ENCODE results near the gene CASK.

Gene CASK

DNA sequence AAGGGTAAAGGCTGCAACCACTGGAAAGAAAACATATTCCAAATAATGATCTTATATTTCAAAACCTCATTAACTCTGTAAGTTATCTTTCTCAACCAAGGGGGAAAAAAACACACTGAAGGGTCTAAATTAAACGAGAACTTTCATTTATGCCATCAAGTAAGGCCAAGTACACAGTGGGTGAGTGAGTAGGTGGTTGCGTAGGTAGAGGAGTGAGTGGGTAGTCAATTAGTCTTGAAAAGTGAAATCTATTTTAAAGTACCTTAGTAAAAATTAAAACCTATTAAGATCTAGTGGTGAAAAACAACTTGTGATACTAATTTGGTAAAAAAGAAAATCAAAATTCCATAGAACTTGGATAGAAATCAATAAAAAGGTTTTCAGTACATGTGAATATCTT, 3.5 kb downstream of the CASK start:
- ATAC-seq = no peak
- TF ChIP-seq SNAI2 (CRISPR knock-in tag; IDR thresholded peaks at IDR 0.05) = no peak
- no peak for TF ChIP-seq ISL1 (CRISPR knock-in tag; IDR thresholded peaks at IDR 0.05)
- TF ChIP-seq GLIS3 (CRISPR knock-in tag; IDR thresholded peaks at IDR 0.05) = no peak
- TF ChIP-seq, protein P1, sequence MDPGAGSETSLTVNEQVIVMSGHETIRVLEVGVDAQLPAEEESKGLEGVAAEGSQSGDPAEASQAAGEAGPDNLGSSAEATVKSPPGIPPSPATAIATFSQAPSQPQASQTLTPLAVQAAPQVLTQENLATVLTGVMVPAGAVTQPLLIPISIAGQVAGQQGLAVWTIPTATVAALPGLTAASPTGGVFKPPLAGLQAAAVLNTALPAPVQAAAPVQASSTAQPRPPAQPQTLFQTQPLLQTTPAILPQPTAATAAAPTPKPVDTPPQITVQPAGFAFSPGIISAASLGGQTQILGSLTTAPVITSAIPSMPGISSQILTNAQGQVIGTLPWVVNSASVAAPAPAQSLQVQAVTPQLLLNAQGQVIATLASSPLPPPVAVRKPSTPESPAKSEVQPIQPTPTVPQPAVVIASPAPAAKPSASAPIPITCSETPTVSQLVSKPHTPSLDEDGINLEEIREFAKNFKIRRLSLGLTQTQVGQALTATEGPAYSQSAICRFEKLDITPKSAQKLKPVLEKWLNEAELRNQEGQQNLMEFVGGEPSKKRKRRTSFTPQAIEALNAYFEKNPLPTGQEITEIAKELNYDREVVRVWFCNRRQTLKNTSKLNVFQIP (CRISPR knock-in tag; IDR thresholded peaks at IDR 0.05; ENCODE audit: borderline replicate concordance, low read depth) = no peak
- no peak for TF ChIP-seq ARNTL (CRISPR knock-in tag; IDR thresholded peaks at IDR 0.05; ENCODE audit: borderline replicate concordance, low read depth)

DNA sequence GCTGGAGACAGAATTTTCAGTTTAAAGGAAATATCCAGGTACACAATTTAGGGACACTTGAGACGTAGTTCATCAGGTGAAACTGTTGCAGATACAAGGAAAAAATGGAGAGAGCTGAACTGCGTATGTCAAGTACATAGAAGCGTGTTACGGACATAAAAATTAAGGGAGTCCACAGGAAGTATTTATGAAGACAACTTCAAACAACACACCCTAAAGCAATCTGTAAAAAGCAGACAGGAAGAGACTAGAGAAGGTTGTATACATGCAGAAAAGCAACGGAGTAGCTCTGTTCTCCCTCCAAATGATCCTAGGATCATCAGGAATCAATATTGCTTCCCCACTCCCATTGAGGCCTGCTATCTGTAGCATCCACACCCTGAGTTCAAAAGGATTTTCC, 5.8 kb downstream of the CASK start:
- no peak for ATAC-seq
- TF ChIP-seq, protein P2, sequence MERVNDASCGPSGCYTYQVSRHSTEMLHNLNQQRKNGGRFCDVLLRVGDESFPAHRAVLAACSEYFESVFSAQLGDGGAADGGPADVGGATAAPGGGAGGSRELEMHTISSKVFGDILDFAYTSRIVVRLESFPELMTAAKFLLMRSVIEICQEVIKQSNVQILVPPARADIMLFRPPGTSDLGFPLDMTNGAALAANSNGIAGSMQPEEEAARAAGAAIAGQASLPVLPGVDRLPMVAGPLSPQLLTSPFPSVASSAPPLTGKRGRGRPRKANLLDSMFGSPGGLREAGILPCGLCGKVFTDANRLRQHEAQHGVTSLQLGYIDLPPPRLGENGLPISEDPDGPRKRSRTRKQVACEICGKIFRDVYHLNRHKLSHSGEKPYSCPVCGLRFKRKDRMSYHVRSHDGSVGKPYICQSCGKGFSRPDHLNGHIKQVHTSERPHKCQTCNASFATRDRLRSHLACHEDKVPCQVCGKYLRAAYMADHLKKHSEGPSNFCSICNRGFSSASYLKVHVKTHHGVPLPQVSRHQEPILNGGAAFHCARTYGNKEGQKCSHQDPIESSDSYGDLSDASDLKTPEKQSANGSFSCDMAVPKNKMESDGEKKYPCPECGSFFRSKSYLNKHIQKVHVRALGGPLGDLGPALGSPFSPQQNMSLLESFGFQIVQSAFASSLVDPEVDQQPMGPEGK (CRISPR knock-in tag; IDR thresholded peaks at IDR 0.05; ENCODE audit: borderline replicate concordance) = no peak
- TF ChIP-seq, protein P3, sequence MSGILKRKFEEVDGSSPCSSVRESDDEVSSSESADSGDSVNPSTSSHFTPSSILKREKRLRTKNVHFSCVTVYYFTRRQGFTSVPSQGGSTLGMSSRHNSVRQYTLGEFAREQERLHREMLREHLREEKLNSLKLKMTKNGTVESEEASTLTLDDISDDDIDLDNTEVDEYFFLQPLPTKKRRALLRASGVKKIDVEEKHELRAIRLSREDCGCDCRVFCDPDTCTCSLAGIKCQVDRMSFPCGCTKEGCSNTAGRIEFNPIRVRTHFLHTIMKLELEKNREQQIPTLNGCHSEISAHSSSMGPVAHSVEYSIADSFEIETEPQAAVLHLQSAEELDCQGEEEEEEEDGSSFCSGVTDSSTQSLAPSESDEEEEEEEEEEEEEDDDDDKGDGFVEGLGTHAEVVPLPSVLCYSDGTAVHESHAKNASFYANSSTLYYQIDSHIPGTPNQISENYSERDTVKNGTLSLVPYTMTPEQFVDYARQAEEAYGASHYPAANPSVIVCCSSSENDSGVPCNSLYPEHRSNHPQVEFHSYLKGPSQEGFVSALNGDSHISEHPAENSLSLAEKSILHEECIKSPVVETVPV (CRISPR knock-in tag; IDR thresholded peaks at IDR 0.05) = no peak
- no peak for TF ChIP-seq ISL1 (CRISPR knock-in tag; IDR thresholded peaks at IDR 0.05)
- TF ChIP-seq, protein P4, sequence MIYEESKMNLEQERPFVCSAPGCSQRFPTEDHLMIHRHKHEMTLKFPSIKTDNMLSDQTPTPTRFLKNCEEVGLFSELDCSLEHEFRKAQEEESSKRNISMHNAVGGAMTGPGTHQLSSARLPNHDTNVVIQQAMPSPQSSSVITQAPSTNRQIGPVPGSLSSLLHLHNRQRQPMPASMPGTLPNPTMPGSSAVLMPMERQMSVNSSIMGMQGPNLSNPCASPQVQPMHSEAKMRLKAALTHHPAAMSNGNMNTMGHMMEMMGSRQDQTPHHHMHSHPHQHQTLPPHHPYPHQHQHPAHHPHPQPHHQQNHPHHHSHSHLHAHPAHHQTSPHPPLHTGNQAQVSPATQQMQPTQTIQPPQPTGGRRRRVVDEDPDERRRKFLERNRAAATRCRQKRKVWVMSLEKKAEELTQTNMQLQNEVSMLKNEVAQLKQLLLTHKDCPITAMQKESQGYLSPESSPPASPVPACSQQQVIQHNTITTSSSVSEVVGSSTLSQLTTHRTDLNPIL (CRISPR knock-in tag; IDR thresholded peaks at IDR 0.05; ENCODE audit: low read depth) = no peak
- no peak for TF ChIP-seq ZNF8 (CRISPR knock-in tag; IDR thresholded peaks at IDR 0.05)
- no peak for TF ChIP-seq ESRRG (CRISPR knock-in tag; IDR thresholded peaks at IDR 0.05)
- TF ChIP-seq GLIS3 (CRISPR knock-in tag; IDR thresholded peaks at IDR 0.05) = no peak
- no peak for TF ChIP-seq ZFP30 (CRISPR knock-in tag; IDR thresholded peaks at IDR 0.05)
- TF ChIP-seq CSDC2 (CRISPR knock-in tag; IDR thresholded peaks at IDR 0.05) = no peak
- TF ChIP-seq ZC3H10 (CRISPR knock-in tag; IDR thresholded peaks at IDR 0.05) = no peak
- TF ChIP-seq, protein P1 (CRISPR knock-in tag; IDR thresholded peaks at IDR 0.05; ENCODE audit: borderline replicate concordance, low read depth) = no peak
- no peak for TF ChIP-seq ARNTL (CRISPR knock-in tag; IDR thresholded peaks at IDR 0.05; ENCODE audit: borderline replicate concordance, low read depth)
- TF ChIP-seq ZFP3 (CRISPR knock-in tag; IDR thresholded peaks at IDR 0.05) = no peak

DNA sequence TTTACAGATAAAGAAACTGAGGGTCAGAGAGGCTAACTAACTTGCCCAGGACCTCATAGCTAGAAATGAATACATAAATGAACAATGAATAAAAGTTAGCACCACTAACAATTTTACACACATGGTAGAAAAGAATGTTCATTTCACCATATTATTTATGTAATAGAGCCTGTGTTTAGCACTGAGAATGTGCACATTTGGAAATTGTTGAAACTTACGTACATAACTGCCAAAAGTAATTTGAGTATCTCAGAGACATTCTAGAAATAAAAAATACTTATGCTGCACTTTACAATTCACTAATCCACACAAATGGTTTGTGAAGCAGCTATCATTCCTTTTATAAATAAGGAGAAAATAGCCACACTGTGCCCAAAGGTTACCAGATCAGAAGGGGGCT, 9.9 kb downstream of the CASK start:
- TF ChIP-seq ZFP3 (CRISPR knock-in tag; IDR thresholded peaks at IDR 0.05) (no peak), TCF4 (CRISPR knock-in tag; IDR thresholded peaks at IDR 0.05; ENCODE audit: borderline replicate concordance) (no peak), ZFP30 (CRISPR knock-in tag; IDR thresholded peaks at IDR 0.05) (no peak), RARB (CRISPR knock-in tag; IDR thresholded peaks at IDR 0.05) (no peak), ZNF70 (CRISPR knock-in tag; IDR thresholded peaks at IDR 0.05) (no peak), CSDC2 (CRISPR knock-in tag; IDR thresholded peaks at IDR 0.05) (no peak), ZC3H10 (CRISPR knock-in tag; IDR thresholded peaks at IDR 0.05) (no peak), BACH2 (CRISPR knock-in tag; IDR thresholded peaks at IDR 0.05; ENCODE audit: borderline replicate concordance) (no peak), ZNF8 (CRISPR knock-in tag; IDR thresholded peaks at IDR 0.05) (no peak), GLIS3 (CRISPR knock-in tag; IDR thresholded peaks at IDR 0.05) (no peak), TOX (CRISPR knock-in tag; IDR thresholded peaks at IDR 0.05; ENCODE audit: borderline replicate concordance) (no peak), SNAI2 (CRISPR knock-in tag; IDR thresholded peaks at IDR 0.05) (no peak), ARNTL (CRISPR knock-in tag; IDR thresholded peaks at IDR 0.05; ENCODE audit: borderline replicate concordance, low read depth) (no peak)
- TF ChIP-seq, protein P3 (CRISPR knock-in tag; IDR thresholded peaks at IDR 0.05) = no peak
- TF ChIP-seq, protein P5, sequence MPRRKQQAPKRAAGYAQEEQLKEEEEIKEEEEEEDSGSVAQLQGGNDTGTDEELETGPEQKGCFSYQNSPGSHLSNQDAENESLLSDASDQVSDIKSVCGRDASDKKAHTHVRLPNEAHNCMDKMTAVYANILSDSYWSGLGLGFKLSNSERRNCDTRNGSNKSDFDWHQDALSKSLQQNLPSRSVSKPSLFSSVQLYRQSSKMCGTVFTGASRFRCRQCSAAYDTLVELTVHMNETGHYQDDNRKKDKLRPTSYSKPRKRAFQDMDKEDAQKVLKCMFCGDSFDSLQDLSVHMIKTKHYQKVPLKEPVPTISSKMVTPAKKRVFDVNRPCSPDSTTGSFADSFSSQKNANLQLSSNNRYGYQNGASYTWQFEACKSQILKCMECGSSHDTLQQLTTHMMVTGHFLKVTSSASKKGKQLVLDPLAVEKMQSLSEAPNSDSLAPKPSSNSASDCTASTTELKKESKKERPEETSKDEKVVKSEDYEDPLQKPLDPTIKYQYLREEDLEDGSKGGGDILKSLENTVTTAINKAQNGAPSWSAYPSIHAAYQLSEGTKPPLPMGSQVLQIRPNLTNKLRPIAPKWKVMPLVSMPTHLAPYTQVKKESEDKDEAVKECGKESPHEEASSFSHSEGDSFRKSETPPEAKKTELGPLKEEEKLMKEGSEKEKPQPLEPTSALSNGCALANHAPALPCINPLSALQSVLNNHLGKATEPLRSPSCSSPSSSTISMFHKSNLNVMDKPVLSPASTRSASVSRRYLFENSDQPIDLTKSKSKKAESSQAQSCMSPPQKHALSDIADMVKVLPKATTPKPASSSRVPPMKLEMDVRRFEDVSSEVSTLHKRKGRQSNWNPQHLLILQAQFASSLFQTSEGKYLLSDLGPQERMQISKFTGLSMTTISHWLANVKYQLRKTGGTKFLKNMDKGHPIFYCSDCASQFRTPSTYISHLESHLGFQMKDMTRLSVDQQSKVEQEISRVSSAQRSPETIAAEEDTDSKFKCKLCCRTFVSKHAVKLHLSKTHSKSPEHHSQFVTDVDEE (CRISPR knock-in tag; IDR thresholded peaks at IDR 0.05) = no peak
- TF ChIP-seq, protein P2 (CRISPR knock-in tag; IDR thresholded peaks at IDR 0.05; ENCODE audit: borderline replicate concordance) = no peak
- no peak for ATAC-seq

Measured in SK-N-SH treated with all-trans-retinoic acid at 6 μM for 48 hours (cell line).